ENCODE data around the gene BAHCC1. TPM values are rescaled to one million over a fixed set of nuclear protein-coding genes. Genes with fewer than 3 reads are reported as not detected.
A peak's percentile ranks its signal among the peaks of the same experiment; 100 is the strongest.

BAHCC1 gene
- total RNA-seq, 2 experiments from 2014 or later = 0.40 to 0.65 TPM

- POLR2A ChIA-PET = interaction anchor here (0.9 to 4.5 kb wide), 8 partner anchors 11 to 218 kb away, joined by 3 to 33 read pairs (median 6); partner anchors contain the start of genes FAAP100 and SLC38A10
- H3K4me1 Mint-ChIP-seq (ENCODE audit: low read depth) = peaks cover 27% of the 10 kb centered on the region
- H3K27ac Mint-ChIP-seq = peak within 1 kb of the TSS; percentile 92
- peak within 1 kb of the TSS; percentile 97 for H3K4me3 Mint-ChIP-seq
- no peak for TF ChIP-seq CTCF (IDR thresholded peaks at IDR 0.05)
- ATAC-seq (peak; percentile 57), DNase-seq (peak; percentile 91)
- no peaks in the 10 kb centered on the region for H3K27me3 Mint-ChIP-seq
- no peaks in the 10 kb centered on the region for H3K9me3 Mint-ChIP-seq
- peaks cover 45% of the 10 kb centered on the region for H3K36me3 Mint-ChIP-seq (ENCODE audit: low read depth)
- intact Hi-C loops (cut with micrococcal nuclease) = no loop called here
- CTCF ChIA-PET = interaction anchor here (1.2 kb wide), 1 partner anchor 28 kb away, joined by 4 read pairs; no protein-coding TSS in a partner anchor
Measured at GRCh38 chr17:81512562-81513371, 117.5 kb downstream of the BAHCC1 start, which contains the start of gene ACTG1. TSS of gene ACTG1 (minus strand) at chr17:81512799. CDS start at chr17:81512354, 445 bp downstream.

- Mint-ChIP-seq H3K27me3 (no peaks in the 10 kb centered on the region), H3K27ac (peak overlapping the region; percentile 91), H3K4me1 (ENCODE audit: low read depth) (peaks cover 32% of the 10 kb centered on the region), H3K9me3 (no peaks in the 10 kb centered on the region), H3K36me3 (ENCODE audit: low read depth) (peaks cover 42% of the 10 kb centered on the region), H3K4me3 (peak overlapping the region; percentile 85)
- DNase-seq (peak; percentile 90), ATAC-seq (peak; percentile 49)
- intact Hi-C loops (cut with micrococcal nuclease) = no loop called here
- CTCF ChIA-PET = interaction anchor here (1.2 kb wide), 1 partner anchor 29 kb away, joined by 4 read pairs; no protein-coding TSS in a partner anchor
- TF ChIP-seq CTCF (IDR thresholded peaks at IDR 0.05) = no peak
- POLR2A ChIA-PET = interaction anchor here (0.6 to 4.5 kb wide), 6 partner anchors 12 to 274 kb away, joined by 3 to 33 read pairs (median 4); partner anchors contain the start of genes FAAP100, NDUFAF8, SLC38A10 and TEPSIN
Measured at GRCh38 chr17:81513372-81513752, 118.1 kb downstream of the BAHCC1 start.

- peaks cover 30% of the 10 kb centered on the region for H3K4me1 Mint-ChIP-seq (ENCODE audit: low read depth)
- peaks cover 37% of the 10 kb centered on the region for H3K36me3 Mint-ChIP-seq (ENCODE audit: low read depth)
- ATAC-seq (peak; percentile 4), DNase-seq (peak; percentile 67)
- H3K4me3 Mint-ChIP-seq = peak overlapping the region; percentile 85
- peak overlapping the region; percentile 91 for H3K27ac Mint-ChIP-seq
- no peaks in the 10 kb centered on the region for H3K9me3 Mint-ChIP-seq
- TF ChIP-seq CTCF (IDR thresholded peaks at IDR 0.05) = no peak
- no peaks in the 10 kb centered on the region for H3K27me3 Mint-ChIP-seq
- intact Hi-C loops (cut with micrococcal nuclease) = no loop called here
- ChIA-PET CTCF (interaction anchor here (1.2 kb wide), 1 partner anchor 29 kb away, joined by 4 read pairs; no protein-coding TSS in a partner anchor), POLR2A (interaction anchor here (0.5 to 4.5 kb wide), 8 partner anchors 13 to 275 kb away, joined by 3 to 33 read pairs (median 3); partner anchors contain the start of genes FAAP100, NDUFAF8, SLC38A10 and TEPSIN)
Measured at GRCh38 chr17:81513753-81514488, 118.7 kb downstream of the BAHCC1 start.

GRCh38 chr17:81514489-81514738, 119.2 kb downstream of the BAHCC1 start:
- H3K27me3 Mint-ChIP-seq = no peaks in the 10 kb centered on the region
- H3K4me1 Mint-ChIP-seq (ENCODE audit: low read depth) = peaks cover 26% of the 10 kb centered on the region
- H3K9me3 Mint-ChIP-seq = no peaks in the 10 kb centered on the region
- no peak for ATAC-seq
- POLR2A ChIA-PET = interaction anchor here (0.5 to 4.5 kb wide), 6 partner anchors 13 to 226 kb away, joined by 3 to 33 read pairs (median 4); partner anchors contain the start of genes FAAP100 and SLC38A10
- peaks cover 32% of the 10 kb centered on the region for H3K36me3 Mint-ChIP-seq (ENCODE audit: low read depth)
- H3K27ac Mint-ChIP-seq = peak overlapping the region; percentile 91
- CTCF ChIA-PET = no interaction called here
- H3K4me3 Mint-ChIP-seq = peak overlapping the region; percentile 85
- no peak for DNase-seq
- TF ChIP-seq CTCF (IDR thresholded peaks at IDR 0.05) = no peak
- intact Hi-C loops (cut with micrococcal nuclease) = no loop called here
